DND-41 (cell line): ENCODE data around the gene COL2A1.

Source experiments
- ATAC-seq: fragments of 200-7000 bp; cut with Tn5 transposase; 3 replicates; pipeline ENCODE4 v1.9.1; 2021; ENCODE audit warnings: low read depth; ENCODE audit not compliant: insufficient read depth
- DNase-seq: peaks from one replicate; pipeline ENCODE4 v3.0.0-alpha.2; 2020
- H2AFZ ChIP-seq: 2 replicates; pipeline ENCODE4 v1.6.0; 2012; ENCODE audit warnings: low read depth, low read length
- H3K27ac ChIP-seq: 2 replicates; pipeline ENCODE4 v1.5.1; 2012; ENCODE audit warnings: low read length, inconsistent platforms
- H3K27me3 ChIP-seq: fragments of 200-600 bp; sonication (generic); 2 replicates; pipeline ENCODE4 v1.6.0; 2012; ENCODE audit warnings: low read length, mild to moderate bottlenecking, inconsistent platforms; ENCODE audit not compliant: insufficient read depth, poor library complexity
- H3K36me3 ChIP-seq: 2 replicates; pipeline ENCODE4 v1.5.1; 2012; ENCODE audit warnings: low read length, inconsistent platforms; ENCODE audit not compliant: insufficient read depth
- H3K4me1 ChIP-seq: 2 replicates; pipeline ENCODE4 v1.5.1; 2012; ENCODE audit warnings: mild to moderate bottlenecking, low read length; ENCODE audit not compliant: insufficient read depth
- H3K4me2 ChIP-seq: 2 replicates; pipeline ENCODE4 v1.6.0; 2012; ENCODE audit warnings: mild to moderate bottlenecking, moderate library complexity, low read length, inconsistent platforms; ENCODE audit not compliant: insufficient read depth
- H3K4me3 ChIP-seq, 2 experiments: fragments of 200-600 bp in 1 of 2; shearing (Covaris generic) in 1 of 2; 2 replicates each; pipeline ENCODE4 v1.5.1; 2012 to 2016; ENCODE audit warnings: inconsistent platforms in 2 of 2, low read length in 2 of 2, mild to moderate bottlenecking in 2 of 2, low read depth in 1 of 2, moderate library complexity in 1 of 2
- H3K79me2 ChIP-seq: 2 replicates; pipeline ENCODE4 v1.6.0; 2012; ENCODE audit warnings: low read length, inconsistent platforms; ENCODE audit not compliant: insufficient read depth
- H3K9ac ChIP-seq: 2 replicates; pipeline ENCODE4 v1.6.0; 2012; ENCODE audit warnings: low read depth, mild to moderate bottlenecking, inconsistent platforms, low read length, moderate library complexity
- H3K9me3 ChIP-seq: 2 replicates; pipeline ENCODE4 v1.5.1; 2012; ENCODE audit warnings: low read length, moderate library complexity, mild to moderate bottlenecking, inconsistent platforms; ENCODE audit not compliant: insufficient read depth, severe bottlenecking
- H4K20me1 ChIP-seq: 2 replicates; pipeline ENCODE4 v1.6.0; 2012; ENCODE audit warnings: low read length; ENCODE audit not compliant: insufficient read depth
- CTCF ChIP-seq: IDR thresholded peaks from 2 replicates; pipeline ENCODE4 v1.5.1; 2012; ENCODE audit warnings: borderline replicate concordance, low read length, moderate library complexity, mild to moderate bottlenecking; ENCODE audit not compliant: poor library complexity, severe bottlenecking; ENCODE audit errors: extremely low read depth
- EZH2 ChIP-seq: IDR thresholded peaks from 3 replicates; pipeline ENCODE4 v1.6.1; 2012; ENCODE audit warnings: borderline replicate concordance, low read depth, mild to moderate bottlenecking, moderate library complexity, low read length, inconsistent platforms; ENCODE audit not compliant: severe bottlenecking

Gene COL2A1

GRCh38 chr12:47977772-47978597 is 26.3 kb downstream of the COL2A1 start:
- Histone ChIP-seq H3K9ac (no peak overlapping the region), H3K27me3 (no peaks in the 10 kb centered on the region), H2AFZ (no peak overlapping the region), H3K9me3 (no peaks in the 10 kb centered on the region), H3K4me2 (no peak overlapping the region), H3K79me2 (no peaks in the 10 kb centered on the region), H3K27ac (no peak overlapping the region), H3K4me1 (no peaks in the 10 kb centered on the region), H3K4me3 (no peak overlapping the region), H4K20me1 (peaks cover 3% of the 10 kb centered on the region; the same call in 1 of the 2 replicates), H3K36me3 (no peaks in the 10 kb centered on the region)
- DNase-seq = no peak
- ATAC-seq = no peak
- no peak for TF ChIP-seq CTCF
- no peak for TF ChIP-seq EZH2

- no peaks in the 10 kb centered on the region for H3K9me3 ChIP-seq
- H3K27me3 ChIP-seq = no peaks in the 10 kb centered on the region
- no peak overlapping the region for H3K4me3 ChIP-seq
- no peak overlapping the region for H2AFZ ChIP-seq
- H3K4me1 ChIP-seq = no peaks in the 10 kb centered on the region
- H4K20me1 ChIP-seq = no peaks in the 10 kb centered on the region; the same call in 1 of the 2 replicates
- TF ChIP-seq EZH2 (no peak), CTCF (no peak)
- H3K4me2 ChIP-seq = no peak overlapping the region
- H3K9ac ChIP-seq = no peak overlapping the region
- ATAC-seq (no peak), DNase-seq (no peak)
- H3K79me2 ChIP-seq = no peaks in the 10 kb centered on the region
- H3K36me3 ChIP-seq = no peaks in the 10 kb centered on the region
- H3K27ac ChIP-seq = no peak overlapping the region
Measured at GRCh38 chr12:47977046-47977771, 27.1 kb downstream of the COL2A1 start.

- no peak for ATAC-seq
- no peak overlapping the region for H3K4me2 ChIP-seq
- DNase-seq = no peak
- H3K27me3 ChIP-seq = no peaks in the 10 kb centered on the region
- no peak overlapping the region for H3K4me3 ChIP-seq
- H3K79me2 ChIP-seq = no peaks in the 10 kb centered on the region
- no peak overlapping the region for H2AFZ ChIP-seq
- H3K4me1 ChIP-seq = no peaks in the 10 kb centered on the region
- no peaks in the 10 kb centered on the region for H3K9me3 ChIP-seq
- no peak for TF ChIP-seq EZH2
- TF ChIP-seq CTCF = no peak
- 0 out of 2 replicates have a peak, but pooled peaks cover 1% of the 10 kb centered on the region for H3K36me3 ChIP-seq
- H3K27ac ChIP-seq = no peak overlapping the region
- no peak overlapping the region for H3K9ac ChIP-seq
- no peaks in the 10 kb centered on the region; the same call in 1 of the 2 replicates for H4K20me1 ChIP-seq
Measured at GRCh38 chr12:47975816-47976215, 28.5 kb downstream of the COL2A1 start.
